ENCODE results near the gene ANKRD13A.

The ANKRD13A gene

GRCh38 chr12:110075880-110076279 is 76.7 kb downstream of the ANKRD13A start:
- no peak for TF ChIP-seq CTCF (IDR thresholded peaks at IDR 0.05)

- no peak for TF ChIP-seq CTCF (IDR thresholded peaks at IDR 0.05)
Measured at GRCh38 chr12:110077800-110078199, 78.6 kb downstream of the ANKRD13A start.

DNA sequence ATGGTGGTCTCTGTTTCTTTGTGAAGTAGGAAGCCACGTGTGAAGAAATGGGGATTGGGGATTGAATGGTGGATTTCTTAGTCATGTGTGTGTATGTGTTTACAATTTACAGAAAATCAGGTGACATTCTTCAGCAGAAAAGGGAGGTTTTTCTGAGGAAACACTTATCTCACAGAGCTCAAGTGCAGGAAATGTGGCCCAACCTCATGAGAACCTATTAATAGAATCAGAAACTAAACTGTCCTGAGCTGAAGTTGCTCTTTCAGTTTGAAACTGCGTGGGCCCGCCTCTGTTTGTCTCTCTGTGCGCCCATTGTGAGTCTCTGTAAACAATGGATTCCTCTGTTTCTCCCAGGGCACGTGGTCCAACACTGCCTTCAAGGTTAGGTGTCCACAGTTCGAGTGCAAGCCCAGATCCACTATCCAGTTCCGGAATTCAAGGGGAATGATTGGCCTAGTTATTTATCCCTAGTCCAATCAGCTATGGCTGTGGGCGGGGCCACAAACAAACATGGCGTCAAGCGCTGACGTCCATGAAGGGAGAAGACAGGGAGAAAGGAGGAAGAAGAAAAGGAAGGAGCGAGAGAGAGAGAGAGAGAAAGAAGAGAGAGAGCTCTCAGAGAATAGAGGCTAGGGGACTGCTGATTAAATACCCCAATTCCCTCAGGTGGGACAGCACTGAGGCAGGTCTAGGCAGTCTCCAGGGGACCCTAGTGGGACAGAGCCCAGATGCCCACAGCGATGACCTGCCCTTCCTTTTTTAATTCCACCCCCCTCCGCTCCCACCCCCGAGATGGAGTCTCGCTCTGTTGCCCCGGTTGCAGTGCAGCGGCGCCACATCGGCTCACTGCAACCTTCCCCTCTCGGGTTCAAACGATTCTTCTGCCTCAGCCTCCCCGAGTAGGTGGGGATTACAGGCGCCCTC is 80.5 kb downstream of the ANKRD13A start:
- no peak for TF ChIP-seq CTCF (IDR thresholded peaks at IDR 0.05)

DNA sequence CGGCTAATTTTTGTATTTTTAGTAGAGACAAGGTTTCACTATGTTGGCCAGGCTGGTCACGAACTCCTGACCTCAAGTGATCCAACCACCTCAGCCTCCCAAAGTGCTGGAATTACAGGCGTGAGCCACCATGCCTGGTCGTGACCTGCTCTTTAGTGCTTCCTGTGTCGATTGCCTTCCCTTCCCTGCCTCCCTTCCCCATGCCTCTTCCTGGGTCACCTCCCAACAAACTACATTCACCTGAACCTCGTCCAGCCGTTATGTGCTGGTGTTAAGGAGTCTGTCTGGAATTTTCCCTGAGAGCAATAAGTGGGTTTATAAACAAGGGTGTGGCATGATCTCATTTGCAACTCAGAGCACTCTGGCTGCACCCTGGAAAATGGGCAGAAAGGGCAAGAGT is 81.2 kb downstream of the ANKRD13A start:
- no peak for TF ChIP-seq CTCF (IDR thresholded peaks at IDR 0.05)

- no peak for TF ChIP-seq CTCF (IDR thresholded peaks at IDR 0.05)
Measured at GRCh38 chr12:110084314-110085015, 85.2 kb downstream of the ANKRD13A start.

GRCh38 chr12:110088936-110089335 is 89.7 kb downstream of the ANKRD13A start:
- no peak for TF ChIP-seq CTCF (IDR thresholded peaks at IDR 0.05)

Measured in LNCAP (cell line).